Stimulated activated naive CD8-positive, alpha-beta T cell treated with anti-CD3 and anti-CD28 coated beads, Interleukin-15, amount 100 ng/mL, for 72 hours (primary cell): ENCODE data around the gene CMSS1.
"Not testable (repeated sequence)": the region's sequence is repeated elsewhere in the genome, so short reads cannot be mapped to it uniquely, and the experiment has no call there.

Experiments
- ATAC-seq: fragments of 150-1000 bp; cut with Tn5 transposase; 2 replicates; pipeline ENCODE4 v1.10.0; 2021; ENCODE audit warnings: mild to moderate bottlenecking, moderate library complexity
- DNase-seq, 2 donors: peaks; one replicate each; pipeline ENCODE4 v3.0.0; 2021 to 2022
- H3K27ac Mint-ChIP-seq, 2 donors: one replicate each; pipeline ENCODE4 v1.8.0; 2022; ENCODE audit warnings: mild to moderate bottlenecking in 2 of 2, mixed read lengths in 2 of 2, moderate library complexity in 2 of 2
- H3K27me3 Mint-ChIP-seq: one replicate; pipeline ENCODE4 v1.8.0; 2022; ENCODE audit warnings: mixed read lengths
- H3K4me1 Mint-ChIP-seq: one replicate; pipeline ENCODE4 v1.8.0; 2022; ENCODE audit warnings: mild to moderate bottlenecking, mixed read lengths
- H3K4me3 Mint-ChIP-seq, 2 donors: one replicate each; pipeline ENCODE4 v1.8.0; 2022; ENCODE audit warnings: mild to moderate bottlenecking in 2 of 2, mixed read lengths in 2 of 2, moderate library complexity in 1 of 2
- H3K9me3 Mint-ChIP-seq, 2 donors: one replicate each; pipeline ENCODE4 v1.8.0; 2022; ENCODE audit warnings: mixed read lengths in 2 of 2

The CMSS1 gene

DNA sequence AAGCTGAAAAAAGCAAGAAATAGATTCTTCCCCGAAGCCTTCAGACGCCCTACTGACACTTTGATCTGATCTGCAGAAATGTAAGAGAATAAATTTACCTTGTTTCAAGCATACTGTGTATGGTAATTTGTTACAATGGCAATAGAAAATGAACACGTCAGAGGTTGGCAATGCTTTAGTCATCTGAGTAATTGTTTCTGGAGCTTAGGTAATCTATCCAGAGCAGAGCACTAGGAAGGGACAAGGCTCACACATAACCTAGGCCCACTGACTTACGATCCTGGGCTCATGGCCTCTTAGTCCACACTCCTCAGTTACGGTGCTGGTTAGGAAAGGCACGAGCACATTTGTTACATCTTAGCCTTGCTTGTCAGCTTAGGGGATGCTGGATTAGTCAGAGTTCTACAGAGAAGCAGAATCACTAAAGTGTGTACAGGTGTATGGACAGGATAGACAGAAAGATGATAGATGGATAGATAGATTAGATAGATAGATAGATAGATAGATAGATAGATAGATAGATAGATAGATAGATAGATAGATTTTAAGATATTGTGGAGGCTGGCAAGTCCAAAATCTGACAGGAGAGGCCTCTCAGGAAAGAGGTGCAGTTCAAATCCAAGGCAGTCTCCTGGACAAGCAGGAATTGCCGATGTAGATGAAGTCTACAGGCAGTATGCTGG is 396.4 kb downstream of the CMSS1 start:
- H3K4me3 Mint-ChIP-seq, result no peak overlapping the region
- peaks cover 19% of the 10 kb centered on the region for H3K4me1 Mint-ChIP-seq
- ATAC-seq, result no peak
- H3K27me3 Mint-ChIP-seq, result peaks cover 25% of the 10 kb centered on the region
- no peak for DNase-seq
- H3K27ac Mint-ChIP-seq, result no peak overlapping the region
- peaks cover 7 to 8% of the 10 kb centered on the region in 2 donors for H3K9me3 Mint-ChIP-seq

DNA sequence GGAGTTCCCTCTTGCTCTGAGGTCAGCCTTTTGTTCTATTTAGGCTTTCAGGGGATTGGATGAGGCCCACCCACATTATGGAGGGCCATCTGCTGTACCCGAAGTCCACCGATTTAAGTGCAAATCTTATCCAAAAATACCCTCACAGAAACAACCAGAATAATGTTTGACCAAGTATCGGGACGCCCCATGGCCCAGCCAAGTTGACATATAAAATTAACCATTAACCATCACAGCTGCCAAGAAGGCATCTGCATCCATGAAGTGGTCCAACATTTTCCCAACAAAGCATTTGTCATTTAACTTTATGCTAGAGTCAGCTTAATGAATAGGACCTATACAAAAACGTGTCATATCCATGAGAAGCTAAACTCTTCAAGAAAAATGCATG is 396.9 kb downstream of the CMSS1 start:
- ATAC-seq (no peak), DNase-seq (no peak)
- Mint-ChIP-seq H3K4me1 (peaks cover 16% of the 10 kb centered on the region), H3K9me3 (peaks cover 13 to 14% of the 10 kb centered on the region in 2 donors), H3K27me3 (peaks cover 31% of the 10 kb centered on the region), H3K27ac (no peak overlapping the region), H3K4me3 (no peak overlapping the region)

DNA sequence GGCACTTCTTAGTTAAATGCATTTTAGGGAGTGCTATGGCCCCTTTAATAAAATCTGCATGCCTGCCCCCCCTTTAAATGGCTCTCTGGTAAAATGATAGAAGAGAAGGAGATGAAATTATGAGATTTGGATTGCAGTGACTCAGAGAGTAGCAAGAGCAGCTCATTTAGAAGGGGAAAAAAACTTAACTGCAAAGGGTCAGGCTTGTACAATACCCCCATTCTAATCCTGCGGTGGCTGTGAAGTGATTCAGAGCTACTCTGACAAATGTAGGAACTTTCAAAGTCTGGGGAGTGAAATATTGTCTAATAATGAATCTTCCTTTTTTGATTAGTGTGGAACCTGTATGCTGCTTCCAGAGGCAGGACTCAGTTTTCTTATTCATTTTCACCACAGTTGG is 399.1 kb downstream of the CMSS1 start:
- Mint-ChIP-seq H3K4me1 (no peaks in the 10 kb centered on the region), H3K27me3 (peaks cover 31% of the 10 kb centered on the region), H3K27ac (no peak overlapping the region), H3K9me3 (peaks cover 13 to 19% of the 10 kb centered on the region in 2 donors), H3K4me3 (no peak overlapping the region)
- no peak for DNase-seq
- ATAC-seq, result no peak

DNA sequence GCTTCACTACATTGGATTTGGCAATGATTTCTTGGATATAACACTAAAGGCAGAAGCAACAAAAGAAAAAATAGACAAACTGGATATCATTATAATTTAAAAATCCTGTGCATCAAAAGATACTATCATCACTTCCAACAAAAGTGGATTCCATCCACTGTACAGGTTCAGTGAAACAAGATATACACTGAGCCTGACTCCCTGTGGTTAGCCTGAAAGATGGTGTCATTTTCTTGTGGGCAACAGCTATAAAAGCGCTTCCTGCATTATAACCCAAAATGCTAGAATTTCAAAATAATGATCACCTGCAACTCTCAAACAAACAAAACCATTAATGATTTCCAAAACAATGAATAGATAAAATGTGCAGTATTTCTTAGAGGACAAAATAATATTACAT is 403.5 kb downstream of the CMSS1 start:
- peaks cover 13 to 19% of the 10 kb centered on the region in 2 donors for H3K9me3 Mint-ChIP-seq
- DNase-seq (no peak), ATAC-seq (no peak)
- H3K4me1 Mint-ChIP-seq, result no peaks in the 10 kb centered on the region
- H3K27ac Mint-ChIP-seq, result no peak overlapping the region
- H3K27me3 Mint-ChIP-seq, result peaks cover 23% of the 10 kb centered on the region
- no peak overlapping the region for H3K4me3 Mint-ChIP-seq

DNA sequence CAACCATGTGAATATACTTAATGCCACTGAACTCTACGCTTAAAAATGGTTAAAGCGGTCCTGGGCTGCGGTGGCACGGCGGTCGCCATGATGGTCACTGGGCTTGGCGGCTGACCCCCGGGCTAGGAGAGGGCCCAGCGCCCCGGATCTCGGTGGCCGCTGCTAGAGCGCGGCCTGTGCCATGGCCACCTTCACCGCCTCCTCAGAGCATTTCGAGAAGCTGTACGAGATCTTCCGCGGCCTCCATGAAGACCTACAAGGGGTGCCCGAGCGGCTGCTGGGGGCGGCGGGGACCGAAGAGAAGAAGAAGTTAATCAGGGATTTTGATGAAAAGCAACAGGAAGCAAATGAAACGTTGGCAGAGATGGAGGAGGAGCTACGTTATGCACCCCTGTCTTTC is 407.5 kb downstream of the CMSS1 start:
- Mint-ChIP-seq H3K4me1 (peaks cover 6% of the 10 kb centered on the region), H3K27ac (peak overlapping the region in 1 of 2 donors; percentile 61), H3K27me3 (no peaks in the 10 kb centered on the region), H3K9me3 (peaks cover 0 to 5% of the 10 kb centered on the region in 2 donors), H3K4me3 (no peak overlapping the region)
- DNase-seq, result no peak
- ATAC-seq, result no peak

DNA sequence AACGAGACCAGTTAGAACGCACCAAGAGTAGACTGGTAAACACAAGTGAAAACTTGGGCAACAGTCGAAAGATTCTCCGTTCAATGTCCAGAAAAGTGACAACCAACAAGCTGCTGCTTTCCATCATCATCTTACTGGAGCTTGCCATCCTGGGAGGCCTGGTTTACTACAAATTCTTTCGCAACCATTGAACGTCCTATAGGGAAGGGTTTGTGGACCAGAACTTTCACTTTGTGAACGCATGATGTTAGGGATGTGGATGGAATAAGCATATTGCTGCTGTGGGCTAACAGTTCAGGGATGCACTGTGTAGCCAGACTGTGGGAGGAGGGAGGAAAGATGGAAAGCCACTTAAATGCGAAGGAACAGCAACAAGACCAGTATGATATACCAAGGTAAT is 408.2 kb downstream of the CMSS1 start:
- no peak overlapping the region for H3K4me3 Mint-ChIP-seq
- no peak for DNase-seq
- no peaks in the 10 kb centered on the region for H3K27me3 Mint-ChIP-seq
- no peak for ATAC-seq
- H3K4me1 Mint-ChIP-seq, result peaks cover 6% of the 10 kb centered on the region
- H3K27ac Mint-ChIP-seq, result no peak overlapping the region
- peaks cover 0 to 2% of the 10 kb centered on the region in 2 donors for H3K9me3 Mint-ChIP-seq

DNA sequence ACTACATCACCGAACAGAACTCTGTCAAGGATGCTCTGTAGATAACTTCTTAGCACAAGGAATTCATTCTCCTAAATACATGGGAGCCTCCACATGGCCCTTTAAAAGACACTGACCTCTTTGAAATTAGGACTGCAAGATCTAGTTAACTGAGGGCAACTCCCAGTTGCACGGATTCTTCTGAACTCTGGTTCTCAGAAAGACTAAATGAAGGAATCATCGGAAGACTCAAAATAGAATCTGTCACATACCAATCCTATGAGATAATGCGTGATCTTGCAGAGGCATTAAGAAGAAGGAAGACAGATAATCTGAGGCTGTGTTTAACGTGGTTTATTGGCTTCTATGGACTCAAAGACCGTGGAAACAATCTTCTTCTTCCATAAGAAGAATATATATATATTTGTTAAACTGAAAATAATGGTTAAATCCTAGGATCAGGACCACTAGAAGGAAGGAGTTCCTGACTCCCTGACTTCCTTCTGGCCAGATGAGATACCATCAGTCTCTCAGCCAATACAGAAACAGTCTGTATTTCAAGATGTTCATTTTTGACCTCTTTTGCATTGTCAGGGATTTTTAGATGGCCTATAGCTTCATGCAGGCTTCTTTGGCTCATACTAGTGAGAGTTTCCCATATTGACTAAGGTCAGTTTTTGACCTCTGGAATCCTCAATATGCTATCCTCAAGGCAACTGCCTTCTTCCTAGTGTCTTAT is 409.2 kb downstream of the CMSS1 start:
- Mint-ChIP-seq H3K4me3 (no peak overlapping the region), H3K27ac (no peak overlapping the region), H3K4me1 (peaks cover 6% of the 10 kb centered on the region), H3K9me3 (no peaks in the 10 kb centered on the region), H3K27me3 (no peaks in the 10 kb centered on the region)
- DNase-seq (no peak), ATAC-seq (no peak)

DNA sequence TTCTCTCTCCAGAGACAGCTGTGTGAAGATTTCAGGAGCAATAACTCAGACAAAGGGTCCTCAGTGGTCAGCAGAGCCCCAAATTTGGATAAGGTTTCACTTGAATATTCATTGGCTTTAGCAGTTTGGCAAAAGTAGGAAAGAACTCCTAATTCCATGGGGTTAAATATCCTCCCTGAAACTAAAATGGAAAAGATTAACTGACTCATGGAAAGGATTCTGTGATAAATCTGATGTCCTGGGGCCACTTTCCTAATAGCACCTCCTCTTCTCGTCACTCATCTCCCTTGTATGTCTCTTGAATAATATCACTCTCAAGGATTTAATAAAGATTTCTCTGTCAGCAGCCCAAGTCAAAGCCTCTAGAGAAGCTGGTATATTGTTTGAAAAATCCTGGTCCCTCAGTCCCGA is 409.9 kb downstream of the CMSS1 start:
- H3K9me3 Mint-ChIP-seq, result no peaks in the 10 kb centered on the region
- H3K4me1 Mint-ChIP-seq, result peaks cover 6% of the 10 kb centered on the region
- no peaks in the 10 kb centered on the region for H3K27me3 Mint-ChIP-seq
- DNase-seq (no peak), ATAC-seq (no peak)
- H3K4me3 Mint-ChIP-seq, result no peak overlapping the region
- no peak overlapping the region for H3K27ac Mint-ChIP-seq

DNA sequence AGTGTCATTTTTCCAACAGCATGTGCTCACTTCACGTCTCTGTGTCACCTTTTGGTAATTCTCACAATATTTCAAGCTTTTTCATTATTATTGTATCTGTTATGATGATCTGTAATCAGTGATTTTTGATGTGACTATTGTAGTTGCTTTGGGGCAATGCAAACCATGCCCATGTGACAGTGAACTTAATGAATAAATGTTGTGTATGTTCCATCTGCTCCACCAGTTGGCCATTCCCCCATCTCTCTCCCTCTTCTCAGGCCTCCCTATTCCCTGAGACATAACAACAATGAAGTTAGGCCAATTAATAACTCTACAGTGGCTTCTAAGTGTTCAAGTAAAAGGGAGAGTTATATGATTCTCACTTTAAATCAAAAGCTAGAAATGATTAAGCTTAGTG is 410.6 kb downstream of the CMSS1 start:
- DNase-seq (no peak), ATAC-seq (no peak)
- H3K9me3 Mint-ChIP-seq, result no peaks in the 10 kb centered on the region
- peaks cover 6% of the 10 kb centered on the region for H3K4me1 Mint-ChIP-seq
- H3K27ac Mint-ChIP-seq, result no peak overlapping the region
- no peak overlapping the region for H3K4me3 Mint-ChIP-seq
- H3K27me3 Mint-ChIP-seq, result no peaks in the 10 kb centered on the region

DNA sequence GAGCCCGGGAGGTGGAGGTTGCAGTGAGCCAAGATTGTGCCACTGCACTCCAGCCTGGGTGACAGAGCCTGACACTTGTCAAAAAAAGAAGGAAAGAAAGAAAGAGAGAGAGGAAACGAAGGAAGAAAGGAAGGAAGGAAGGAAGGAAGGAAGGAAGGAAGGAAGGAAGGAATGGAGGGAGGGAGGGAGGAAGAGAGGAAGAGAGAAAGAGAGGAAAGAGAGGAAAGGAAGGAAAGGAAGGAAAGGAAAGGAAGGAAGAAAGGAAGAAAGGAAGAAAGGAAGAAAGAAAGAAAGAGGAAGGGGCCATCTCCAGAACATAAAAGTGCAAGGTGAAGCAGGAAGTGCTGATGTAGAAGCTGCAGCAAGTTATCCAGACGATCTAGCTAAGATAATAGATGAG is 411.5 kb downstream of the CMSS1 start:
- not testable (repeated sequence) for H3K9me3 Mint-ChIP-seq, H3K27me3 Mint-ChIP-seq

DNA sequence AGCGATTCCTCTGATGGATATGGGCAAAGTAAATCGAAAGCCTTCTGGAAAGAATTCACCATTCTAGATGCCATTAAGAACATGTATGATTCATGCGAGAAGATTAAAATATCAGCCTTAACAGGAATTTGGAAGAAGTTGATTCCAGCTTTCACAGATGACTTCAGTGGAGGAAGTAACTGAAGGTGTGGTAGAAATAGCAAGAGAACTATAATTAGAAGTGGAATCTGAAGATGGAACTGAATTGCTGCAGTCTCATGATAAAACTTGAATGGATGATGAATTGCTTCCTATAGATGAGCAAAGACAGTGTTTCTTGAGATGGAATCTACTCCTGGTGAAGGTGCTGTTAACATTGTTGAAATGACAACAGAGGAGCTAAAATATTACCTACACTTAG is 413.0 kb downstream of the CMSS1 start:
- Mint-ChIP-seq H3K4me1 (peaks cover 6% of the 10 kb centered on the region), H3K9me3 (no peaks in the 10 kb centered on the region), H3K27ac (no peak overlapping the region), H3K4me3 (no peak overlapping the region), H3K27me3 (peaks cover 8% of the 10 kb centered on the region)
- DNase-seq, result no peak
- ATAC-seq, result no peak

More for the DNA sequence above, 411.5 kb downstream of the CMSS1 start:
- H3K4me3 Mint-ChIP-seq, H3K4me1 Mint-ChIP-seq, ATAC-seq, DNase-seq: not testable (repeated sequence)
- H3K27ac Mint-ChIP-seq, result peak overlapping the region in 1 of 2 donors; percentile 96
